Memory B cell (primary cell): ENCODE measurements around the gene IL17REL.

Source experiments
- ATAC-seq: fragments of 150-1000 bp; cut with Tn5 transposase; 2 replicates; pipeline ENCODE4 v1.10.0; 2021; ENCODE audit warnings: low read depth, mild to moderate bottlenecking, moderate library complexity
- DNase-seq, 2 donors: peaks; one replicate each; pipeline ENCODE4 v3.0.0; 2022; ENCODE audit warnings: low spot score in 2 of 2
- H3K27ac Mint-ChIP-seq: one replicate; pipeline ENCODE4 v1.8.0; 2022; ENCODE audit warnings: mild to moderate bottlenecking, moderate library complexity, mixed read lengths
- H3K27me3 Mint-ChIP-seq: one replicate; pipeline ENCODE4 v1.8.0; 2022; ENCODE audit warnings: mixed read lengths
- H3K36me3 Mint-ChIP-seq: one replicate; pipeline ENCODE4 v1.8.0; 2022; ENCODE audit warnings: mild to moderate bottlenecking, mixed read lengths
- H3K4me1 Mint-ChIP-seq: one replicate; pipeline ENCODE4 v1.8.0; 2022; ENCODE audit warnings: mixed read lengths
- H3K4me3 Mint-ChIP-seq: one replicate; pipeline ENCODE4 v1.8.0; 2022; ENCODE audit warnings: mild to moderate bottlenecking, moderate library complexity, mixed read lengths
- H3K9me3 Mint-ChIP-seq: one replicate; pipeline ENCODE4 v1.8.0; 2022; ENCODE audit warnings: mixed read lengths

The IL17REL gene

GRCh38 chr22:50049299-50050195 lies 37.0 kb upstream of the IL17REL start:
- peaks cover 31% of the 10 kb centered on the region for H3K27me3 Mint-ChIP-seq

DNA sequence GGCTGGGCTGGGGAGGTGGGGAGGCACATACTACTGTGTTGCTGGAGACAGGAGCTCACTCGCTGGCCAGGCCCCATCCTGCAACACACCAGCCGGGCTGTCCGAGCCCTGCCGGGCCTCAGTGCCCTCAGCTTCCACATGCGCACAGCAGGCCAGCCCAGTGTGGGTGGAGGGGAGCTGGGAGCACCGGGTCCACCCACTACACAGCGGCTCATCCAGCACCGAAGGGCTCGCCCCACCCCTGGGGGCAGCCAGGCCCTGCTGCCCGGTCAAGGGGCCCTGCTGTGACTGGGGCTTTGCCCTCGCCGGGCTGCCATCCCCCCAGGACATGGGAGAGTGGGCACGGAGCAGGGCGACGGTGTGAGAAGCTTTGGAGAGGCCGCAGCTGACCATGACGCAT lies 36.3 kb upstream of the IL17REL start:
- H3K27ac Mint-ChIP-seq = no peak overlapping the region
- H3K4me1 Mint-ChIP-seq = peaks cover 4% of the 10 kb centered on the region

More at GRCh38 chr22:50049299-50050195, 37.0 kb upstream of the IL17REL start:
- Mint-ChIP-seq H3K36me3 (no peaks in the 10 kb centered on the region), H3K27ac (no peak overlapping the region), H3K4me1 (peaks cover 6% of the 10 kb centered on the region), H3K4me3 (no peak overlapping the region), H3K9me3 (peaks cover 9% of the 10 kb centered on the region)
- ATAC-seq (no peak), DNase-seq (no peak)

DNA sequence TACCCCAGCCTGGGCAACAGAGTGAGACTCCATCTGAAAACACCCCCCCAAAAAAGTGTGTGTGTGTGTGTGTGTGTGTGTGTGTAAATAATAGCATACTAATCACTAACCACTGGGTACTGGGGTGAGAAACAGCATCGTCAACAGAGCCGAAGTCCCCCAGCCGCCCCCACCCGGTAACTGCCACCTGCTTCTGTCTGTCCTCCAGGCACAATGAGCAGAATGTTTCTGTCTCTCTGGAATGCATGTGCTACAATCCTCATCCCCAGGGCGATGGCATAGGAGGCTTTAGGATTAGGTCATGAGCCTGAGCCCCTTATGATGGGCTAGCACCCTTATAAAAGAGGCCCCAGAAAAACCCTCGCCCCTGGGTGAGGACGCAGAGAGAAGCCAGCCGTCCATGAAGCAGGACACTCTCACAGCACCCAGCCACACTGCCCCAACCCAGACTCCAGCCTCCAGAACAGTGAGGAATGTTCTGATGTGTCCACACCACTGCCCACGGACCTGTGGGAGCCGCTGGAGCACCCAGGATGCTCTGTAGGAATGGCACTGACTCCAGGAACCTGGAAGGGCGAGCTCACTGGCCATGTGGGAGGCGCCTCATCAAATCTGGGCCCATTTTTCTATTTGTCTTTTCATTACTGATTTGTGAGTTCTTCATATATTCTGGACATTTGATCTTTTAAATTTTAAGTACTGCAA lies 35.6 kb upstream of the IL17REL start:
- no peak for ATAC-seq
- no peaks in the 10 kb centered on the region for H3K4me1 Mint-ChIP-seq
- peaks cover 27% of the 10 kb centered on the region for H3K27me3 Mint-ChIP-seq

More for the DNA sequence above, 36.3 kb upstream of the IL17REL start:
- ATAC-seq (no peak), DNase-seq (no peak)
- no peaks in the 10 kb centered on the region for H3K36me3 Mint-ChIP-seq
- H3K9me3 Mint-ChIP-seq = peaks cover 5% of the 10 kb centered on the region
- no peak overlapping the region for H3K4me3 Mint-ChIP-seq
- H3K27me3 Mint-ChIP-seq = peaks cover 27% of the 10 kb centered on the region

GRCh38 chr22:50047346-50047745 lies 34.8 kb upstream of the IL17REL start:
- H3K27ac Mint-ChIP-seq = no peak overlapping the region

More for the DNA sequence above, 35.6 kb upstream of the IL17REL start:
- DNase-seq = no peak
- Mint-ChIP-seq H3K27ac (no peak overlapping the region), H3K4me3 (no peak overlapping the region), H3K36me3 (no peaks in the 10 kb centered on the region), H3K9me3 (peaks cover 7% of the 10 kb centered on the region)

DNA sequence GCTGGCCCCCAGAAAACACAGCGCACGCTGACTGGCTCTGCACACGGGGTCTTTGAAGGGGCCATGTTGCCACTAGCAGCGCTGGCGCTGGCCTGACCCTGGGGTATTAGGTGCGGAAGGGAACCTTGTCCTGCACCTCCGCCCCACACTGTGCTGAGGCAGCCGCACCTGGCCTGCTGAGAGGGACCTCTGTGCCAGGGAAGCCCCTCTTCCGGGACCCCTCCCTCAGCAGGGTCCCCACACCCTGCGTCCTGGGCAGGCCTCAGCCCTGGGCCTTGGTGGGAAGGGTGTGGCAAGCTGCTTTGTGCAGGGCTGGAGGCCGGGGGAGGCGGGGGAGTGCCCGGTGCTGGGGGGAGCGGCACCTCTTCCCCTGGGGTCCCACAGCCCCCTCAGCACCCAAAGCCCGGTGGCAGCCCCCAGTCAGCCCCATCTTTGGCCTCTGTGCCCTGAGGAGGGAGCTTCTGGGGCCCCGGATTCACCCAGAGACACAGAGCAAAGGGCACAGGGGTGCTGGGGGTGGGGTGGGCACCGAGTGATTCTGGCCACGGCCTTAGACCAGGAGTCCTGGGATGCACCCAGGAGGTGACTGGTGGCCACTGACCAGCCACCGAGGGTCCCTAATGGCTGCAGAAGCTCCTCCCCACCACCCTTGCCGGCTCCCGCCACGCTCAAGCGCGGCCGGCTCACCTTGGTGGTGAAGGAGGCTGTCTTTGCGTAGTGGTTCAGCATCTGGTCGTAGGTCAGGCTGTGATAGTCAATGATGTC lies 34.1 kb upstream of the IL17REL start:
- Mint-ChIP-seq H3K27ac (no peak overlapping the region), H3K27me3 (peaks cover 24% of the 10 kb centered on the region), H3K4me3 (no peak overlapping the region), H3K36me3 (no peaks in the 10 kb centered on the region), H3K4me1 (no peaks in the 10 kb centered on the region), H3K9me3 (peaks cover 4% of the 10 kb centered on the region)
- DNase-seq (no peak), ATAC-seq (no peak)

More at GRCh38 chr22:50047346-50047745, 34.8 kb upstream of the IL17REL start:
- peaks cover 6% of the 10 kb centered on the region for H3K9me3 Mint-ChIP-seq
- no peaks in the 10 kb centered on the region for H3K4me1 Mint-ChIP-seq
- no peak overlapping the region for H3K4me3 Mint-ChIP-seq
- H3K36me3 Mint-ChIP-seq = no peaks in the 10 kb centered on the region
- DNase-seq (no peak), ATAC-seq (no peak)
- peaks cover 29% of the 10 kb centered on the region for H3K27me3 Mint-ChIP-seq

DNA sequence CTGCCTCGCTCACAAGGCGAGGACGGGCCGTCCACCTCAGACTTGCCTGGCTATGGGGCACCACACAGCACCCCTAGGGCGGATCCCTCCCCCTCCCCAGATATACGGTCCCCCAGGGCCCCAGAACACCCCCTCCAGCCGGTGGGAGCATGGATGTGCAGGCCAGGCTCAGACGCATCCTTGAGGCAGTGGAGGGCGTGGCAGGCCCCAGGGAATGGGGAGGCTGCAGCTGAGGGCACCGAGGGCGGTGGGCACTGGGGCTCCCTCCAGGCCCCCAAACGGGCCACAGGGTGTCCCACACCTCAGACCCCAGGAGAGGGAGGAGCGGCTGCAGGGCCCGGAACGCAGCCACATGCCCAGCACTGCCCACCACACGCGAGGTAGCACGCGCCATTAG lies 33.5 kb upstream of the IL17REL start:
- H3K27ac Mint-ChIP-seq = no peak overlapping the region
- H3K9me3 Mint-ChIP-seq = peaks cover 4% of the 10 kb centered on the region
- DNase-seq = no peak
- no peak overlapping the region for H3K4me3 Mint-ChIP-seq
- H3K36me3 Mint-ChIP-seq = no peaks in the 10 kb centered on the region
- peaks cover 23% of the 10 kb centered on the region for H3K27me3 Mint-ChIP-seq
- H3K4me1 Mint-ChIP-seq = no peaks in the 10 kb centered on the region
- no peak for ATAC-seq

- Mint-ChIP-seq H3K27ac (no peak overlapping the region), H3K4me1 (no peaks in the 10 kb centered on the region), H3K27me3 (peaks cover 18% of the 10 kb centered on the region), H3K36me3 (no peaks in the 10 kb centered on the region), H3K9me3 (peaks cover 4% of the 10 kb centered on the region), H3K4me3 (no peak overlapping the region)
- no peak for DNase-seq
- ATAC-seq = no peak
These were observed 32.9 kb upstream of the IL17REL start for GRCh38 chr22:50045211-50046018.

- ATAC-seq (no peak), DNase-seq (no peak)
- Mint-ChIP-seq H3K27ac (no peak overlapping the region), H3K4me1 (no peaks in the 10 kb centered on the region), H3K36me3 (no peaks in the 10 kb centered on the region), H3K27me3 (peaks cover 17% of the 10 kb centered on the region), H3K4me3 (no peak overlapping the region), H3K9me3 (peaks cover 4% of the 10 kb centered on the region)
These were observed 32.0 kb upstream of the IL17REL start for GRCh38 chr22:50044485-50045118.

DNA sequence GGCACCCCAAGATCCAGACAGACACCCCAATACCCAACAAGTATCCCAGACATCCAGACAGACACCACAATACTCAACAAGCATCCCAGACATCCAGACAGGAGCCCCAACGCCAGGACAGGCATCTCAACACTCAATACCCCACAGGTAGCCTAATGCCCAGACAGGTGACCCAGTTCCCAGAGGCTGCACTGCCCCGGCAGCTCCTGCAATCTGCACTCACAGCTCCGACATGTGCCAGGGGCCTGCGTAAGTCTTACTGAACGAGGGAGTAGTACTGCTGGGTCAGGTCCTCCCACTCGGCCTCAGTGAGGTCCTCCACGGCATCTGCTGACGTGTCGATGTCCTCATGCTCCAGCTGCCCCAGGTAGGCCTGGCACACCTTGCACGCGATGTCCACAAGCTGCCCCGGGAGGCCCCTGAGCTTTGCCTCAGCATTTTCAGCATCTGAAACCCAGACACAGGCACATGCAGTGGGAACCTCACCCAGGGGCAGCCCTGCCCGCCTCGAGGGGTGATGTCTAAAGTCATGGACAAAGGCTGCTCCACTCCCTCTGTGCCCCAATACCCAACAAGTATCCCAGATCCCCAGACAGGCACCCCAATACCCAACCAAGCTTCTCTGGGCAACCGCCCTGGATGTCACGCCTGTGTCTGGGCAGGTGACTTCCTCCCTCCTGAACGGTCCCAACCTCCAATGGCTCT lies 28.9 kb upstream of the IL17REL start:
- DNase-seq (no peak), ATAC-seq (no peak)
- Mint-ChIP-seq H3K4me1 (no peaks in the 10 kb centered on the region), H3K36me3 (peaks cover 5% of the 10 kb centered on the region), H3K27me3 (peaks cover 17% of the 10 kb centered on the region), H3K9me3 (peaks cover 11% of the 10 kb centered on the region), H3K4me3 (no peak overlapping the region), H3K27ac (no peak overlapping the region)

GRCh38 chr22:50040717-50041116 lies 28.2 kb upstream of the IL17REL start:
- H3K4me3 Mint-ChIP-seq = no peak overlapping the region
- peaks cover 17% of the 10 kb centered on the region for H3K27me3 Mint-ChIP-seq
- peaks cover 5% of the 10 kb centered on the region for H3K36me3 Mint-ChIP-seq
- no peak for ATAC-seq
- H3K4me1 Mint-ChIP-seq = no peaks in the 10 kb centered on the region
- peaks cover 11% of the 10 kb centered on the region for H3K9me3 Mint-ChIP-seq
- H3K27ac Mint-ChIP-seq = no peak overlapping the region
- DNase-seq = no peak

GRCh38 chr22:50039669-50040443 lies 27.3 kb upstream of the IL17REL start:
- Mint-ChIP-seq H3K27me3 (peaks cover 17% of the 10 kb centered on the region), H3K4me1 (peaks cover under 1% of the 10 kb centered on the region), H3K4me3 (no peak overlapping the region), H3K9me3 (peaks cover 11% of the 10 kb centered on the region), H3K36me3 (peaks cover 5% of the 10 kb centered on the region), H3K27ac (no peak overlapping the region)
- ATAC-seq (no peak), DNase-seq (no peak)
